Ovary (tissue), 3 donors: ENCODE data around the gene GRM5.

Source experiments
- CTCF ChIP-seq, 3 donors: fragments of 450-650 bp in 2 of 3; fragments of 200-600 bp in 1 of 3; IDR thresholded peaks; one replicate each; pipeline versions ENCODE4 v1.5.1 to v1.8.0; 2016 to 2022; ENCODE audit warnings: antibody characterized with exemption in 3 of 3, mild to moderate bottlenecking in 1 of 3
- EP300 ChIP-seq: sonication (generic); formaldehyde crosslinking; IDR thresholded peaks from one replicate; pipeline ENCODE4 v1.6.1; 2017; ENCODE audit warnings: antibody characterized with exemption
- POLR2A ChIP-seq: fragments of 450-650 bp; IDR thresholded peaks from one replicate; pipeline ENCODE4 v1.6.1; 2017; ENCODE audit warnings: antibody characterized with exemption, mild to moderate bottlenecking, moderate library complexity
- donor health status: DM: no; HTN: no; CAD: no.

GRCh38 chr11:88536616-88537265 is 529.0 kb downstream of the GRM5 start:
- TF ChIP-seq CTCF (IDR thresholded peaks at IDR 0.05) (no peak), POLR2A (no peak), EP300 (no peak)
